ENCODE measurements around the gene CCDC107. TPM values are rescaled to one million over a fixed set of nuclear protein-coding genes. Genes with fewer than 3 reads are reported as not detected.

Gene CCDC107
- total and polyA plus RNA-seq, 2 of the 13 experiments (the other 11 are each of a cell fraction or from before 2014, with no cell fraction given) = 7.1 to 15.2 TPM

- TF ChIP-seq ZNF800 (CRISPR knock-in tag; IDR thresholded peaks at IDR 0.05) = no peak
- no peak; the same call in none of the 2 replicates for TF ChIP-seq ZNF276 (CRISPR knock-in tag; IDR thresholded peaks at IDR 0.05; ENCODE audit: low read depth)
- no peak for TF ChIP-seq GRHL1 (CRISPR knock-in tag; conservative IDR thresholded peaks at IDR 0.05)
- TF ChIP-seq ZNF512B (CRISPR knock-in tag; IDR thresholded peaks at IDR 0.05; ENCODE audit: borderline replicate concordance) = no peak
- TF ChIP-seq IRX3 (CRISPR knock-in tag; IDR thresholded peaks at IDR 0.05; ENCODE audit: borderline replicate concordance, low read depth) = no peak
- peak; percentile 33; the same call in 1 of the 2 replicates for TF ChIP-seq ZBTB25 (CRISPR knock-in tag; IDR thresholded peaks at IDR 0.05)
- TF ChIP-seq FOXP1 (IDR thresholded peaks at IDR 0.05) = no peak
- TF ChIP-seq FOXP1 (CRISPR knock-in tag; IDR thresholded peaks at IDR 0.05) = no peak
- peak; percentile 43; the same call in 1 of the 2 replicates for TF ChIP-seq DR1 (CRISPR knock-in tag; IDR thresholded peaks at IDR 0.05)
- no peak; the same call in 1 of the 2 replicates for TF ChIP-seq DMAP1 (CRISPR knock-in tag; IDR thresholded peaks at IDR 0.05)
- TF ChIP-seq AFF4 (CRISPR knock-in tag; IDR thresholded peaks at IDR 0.05) = no peak
- peak; percentile 41; the same call in 1 of the 2 replicates for TF ChIP-seq ZNF576 (CRISPR knock-in tag; IDR thresholded peaks at IDR 0.05)
- TF ChIP-seq PHB2 (IDR thresholded peaks at IDR 0.05; ENCODE audit: partially characterized antibody) = no peak
- no peak for TF ChIP-seq ZBTB1 (CRISPR knock-in tag; IDR thresholded peaks at IDR 0.05; ENCODE audit: borderline replicate concordance)
Measured at GRCh38 chr9:35658137-35658967, at the start of gene CCDC107 (continued).
